22Rv1 (cell line): ENCODE data around the gene NECAP2.

ENCODE experiments used
- CTCF ChIP-seq: fragments of 450-650 bp; IDR thresholded peaks from 2 replicates; pipeline ENCODE4 v1.5.1; 2017; ENCODE audit warnings: mild to moderate bottlenecking
- ZFX ChIP-seq: fragments of 450-650 bp; IDR thresholded peaks from 2 replicates; pipeline ENCODE4 v1.6.1; 2017; ENCODE audit warnings: antibody characterized with exemption, borderline replicate concordance

- TF ChIP-seq CTCF: no peak
- TF ChIP-seq ZFX: no peak
These were observed 43.4 kb upstream of the NECAP2 start for GRCh38 chr1:16397120-16397519.
